K562 (cell line): ENCODE data around the gene PLS1. TPM values are rescaled to one million over a fixed set of nuclear protein-coding genes. Genes with fewer than 3 reads are reported as not detected.

Source experiments
- CBFB ChIP-seq: sonication (generic); formaldehyde crosslinking; IDR thresholded peaks from 2 replicates; pipeline ENCODE4 v1.4.0; 2020; ENCODE audit warnings: mild to moderate bottlenecking, missing genetic modification reagents
- ETS2 ChIP-seq: IDR thresholded peaks from 2 replicates; pipeline ENCODE4 v1.6.1; 2016; ENCODE audit warnings: borderline replicate concordance, missing genetic modification characterization, mild to moderate bottlenecking, moderate library complexity, missing compliant biosample characterization; ENCODE audit not compliant: poor library complexity, severe bottlenecking
- ZBTB40 ChIP-seq, 2 experiments: fragments of 450-650 bp in 1 of 2; sonication (generic) in 1 of 2; formaldehyde crosslinking in 1 of 2; IDR thresholded peaks; 2 replicates each; pipeline versions ENCODE4 v1.7.1 to v1.9.0; 2016 to 2022; ENCODE audit warnings: inconsistent platforms in 1 of 2, mild to moderate bottlenecking in 1 of 2, missing genetic modification reagents in 1 of 2
- polyA plus RNA-seq, 8 experiments: library from polyadenylated mRNA; depleted of rRNA in 4 of 8; stranded (reverse) in 5 of 8; unstranded in 3 of 8; fragments of >200 nt; fragmentation: Nextera tagmentation in 2 of 8; fragmentation: Illumina TruSeq in 1 of 8; extraction: Ambion mirVana in 2 of 8; extraction: Trizol in 1 of 8; gene quantifications; 2 replicates each; pipeline versions ENCODE4 v1.2.1 to v1.2.3, GENCODE V29; 2011 to 2014; ENCODE audit warnings: inconsistent platforms in 1 of 8, missing spikeins in 1 of 8
- total RNA-seq, 7 experiments: library from RNA; depleted of rRNA in 6 of 7; stranded (reverse); fragments of >200 nt in 6 of 7; fragmentation: Illumina TruSeq in 2 of 7; extraction: Trizol in 2 of 7; gene quantifications; 2 replicates each; pipeline versions ENCODE4 v1.2.1 to v1.2.3, GENCODE V29; 2011 to 2021; ENCODE audit warnings: low replicate concordance in 1 of 7

PLS1 gene
- total and polyA plus RNA-seq, 9 of the 15 experiments (the other 6 are each of a cell fraction or from before 2014, with no cell fraction given) = 6.1 to 21.3 (median 13.0) TPM

- no peak for TF ChIP-seq ZBTB40 (IDR thresholded peaks at IDR 0.05)
- TF ChIP-seq ZBTB40 (CRISPR knock-in tag; IDR thresholded peaks at IDR 0.05) = no peak
- no peak for TF ChIP-seq CBFB (CRISPR knock-in tag)
- no peak for TF ChIP-seq ETS2 (tag)
Measured at GRCh38 chr3:142628801-142629200, 32.6 kb downstream of the PLS1 start (continued).
